Progenitor cell of endocrine pancreas (in vitro differentiated cells): ENCODE data around the gene PIM3. TPM values are rescaled to one million over a fixed set of nuclear protein-coding genes. Genes with fewer than 3 reads are reported as not detected.

ENCODE experiments used
- DNase-seq: peaks from one replicate; pipeline ENCODE4 v3.0.0; 2021; ENCODE audit warnings: low spot score; ENCODE audit not compliant: unreplicated experiment
- H3K27ac Mint-ChIP-seq: 2 replicates; pipeline ENCODE4 v1.8.0; 2021; ENCODE audit warnings: mild to moderate bottlenecking, moderate library complexity, mixed read lengths
- H3K27me3 Mint-ChIP-seq: 2 replicates; pipeline ENCODE4 v1.8.0; 2021; ENCODE audit warnings: mixed read lengths
- H3K36me3 Mint-ChIP-seq: 2 replicates; pipeline ENCODE4 v1.8.0; 2022; ENCODE audit warnings: mixed read lengths; ENCODE audit not compliant: insufficient read depth
- H3K4me1 Mint-ChIP-seq: 2 replicates; pipeline ENCODE4 v1.8.0; 2021; ENCODE audit warnings: low read depth, mixed read lengths
- H3K4me3 Mint-ChIP-seq: 2 replicates; pipeline ENCODE4 v1.8.0; 2021; ENCODE audit warnings: low read depth, mild to moderate bottlenecking, moderate library complexity, mixed read lengths
- H3K9me3 Mint-ChIP-seq: 2 replicates; pipeline ENCODE4 v1.8.0; 2021; ENCODE audit warnings: low read depth, mixed read lengths
- total RNA-seq: library from RNA; stranded (reverse); gene quantifications from 2 replicates; pipeline ENCODE4 v1.2.1, GENCODE V29; 2021
- TF ChIP-seq, protein P1 (sequence below): fragments of 200-600 bp; sonication (generic); IDR thresholded peaks from one replicate; pipeline ENCODE4 v1.5.0; 2021; ENCODE audit warnings: antibody characterized with exemption, mild to moderate bottlenecking; ENCODE audit not compliant: unreplicated experiment

PIM3 gene
- total RNA-seq, 1 donor from 2014 or later = 17.4 TPM

DNA sequence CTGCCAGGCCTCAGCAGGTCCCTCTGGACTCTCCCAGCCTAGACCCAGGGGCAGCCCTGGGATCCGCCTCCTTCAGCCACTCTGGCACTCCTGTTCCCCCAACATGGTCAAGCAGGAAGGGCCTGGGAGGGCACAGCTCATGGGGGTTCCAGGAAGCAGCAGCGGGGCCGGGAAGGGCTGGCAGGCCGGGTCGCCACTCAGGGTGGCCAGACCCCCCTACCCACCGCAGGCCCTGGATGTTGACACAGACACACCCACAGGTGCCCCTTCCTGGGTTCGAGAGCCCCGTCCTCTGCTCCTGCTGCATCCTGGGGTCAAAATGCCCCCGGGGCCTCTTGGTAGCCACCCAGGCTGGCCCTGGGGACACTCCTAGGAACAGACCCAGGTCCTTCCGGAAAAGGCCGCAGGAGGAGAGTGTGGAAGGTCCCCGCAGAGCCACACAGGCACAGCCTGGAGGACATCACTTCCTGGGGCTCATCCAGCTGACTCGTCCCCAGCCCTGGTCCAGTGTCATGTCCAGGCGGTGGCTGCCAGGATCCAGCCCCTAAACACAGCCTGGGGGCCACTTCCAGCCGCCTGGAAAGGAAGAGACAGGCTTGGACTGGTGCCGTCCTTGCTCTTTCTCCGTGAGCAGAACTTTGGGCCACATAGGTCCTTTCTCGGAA, 6.8 kb upstream of the PIM3 start:
- TF ChIP-seq, protein P1, sequence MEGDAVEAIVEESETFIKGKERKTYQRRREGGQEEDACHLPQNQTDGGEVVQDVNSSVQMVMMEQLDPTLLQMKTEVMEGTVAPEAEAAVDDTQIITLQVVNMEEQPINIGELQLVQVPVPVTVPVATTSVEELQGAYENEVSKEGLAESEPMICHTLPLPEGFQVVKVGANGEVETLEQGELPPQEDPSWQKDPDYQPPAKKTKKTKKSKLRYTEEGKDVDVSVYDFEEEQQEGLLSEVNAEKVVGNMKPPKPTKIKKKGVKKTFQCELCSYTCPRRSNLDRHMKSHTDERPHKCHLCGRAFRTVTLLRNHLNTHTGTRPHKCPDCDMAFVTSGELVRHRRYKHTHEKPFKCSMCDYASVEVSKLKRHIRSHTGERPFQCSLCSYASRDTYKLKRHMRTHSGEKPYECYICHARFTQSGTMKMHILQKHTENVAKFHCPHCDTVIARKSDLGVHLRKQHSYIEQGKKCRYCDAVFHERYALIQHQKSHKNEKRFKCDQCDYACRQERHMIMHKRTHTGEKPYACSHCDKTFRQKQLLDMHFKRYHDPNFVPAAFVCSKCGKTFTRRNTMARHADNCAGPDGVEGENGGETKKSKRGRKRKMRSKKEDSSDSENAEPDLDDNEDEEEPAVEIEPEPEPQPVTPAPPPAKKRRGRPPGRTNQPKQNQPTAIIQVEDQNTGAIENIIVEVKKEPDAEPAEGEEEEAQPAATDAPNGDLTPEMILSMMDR = no peak
- Mint-ChIP-seq H3K27ac (no peak overlapping the region), H3K4me1 (peaks cover 4% of the 10 kb centered on the region), H3K27me3 (no peaks in the 10 kb centered on the region), H3K36me3 (no peaks in the 10 kb centered on the region), H3K9me3 (no peaks in the 10 kb centered on the region), H3K4me3 (no peak overlapping the region)
- DNase-seq = no peak

GRCh38 chr22:49954354-49954753, 6.2 kb upstream of the PIM3 start:
- no peak overlapping the region for H3K4me3 Mint-ChIP-seq
- no peaks in the 10 kb centered on the region for H3K36me3 Mint-ChIP-seq
- peaks cover 4% of the 10 kb centered on the region for H3K4me1 Mint-ChIP-seq
- TF ChIP-seq, protein P1 = no peak
- no peak overlapping the region for H3K27ac Mint-ChIP-seq
- H3K27me3 Mint-ChIP-seq = no peaks in the 10 kb centered on the region
- no peaks in the 10 kb centered on the region for H3K9me3 Mint-ChIP-seq
- no peak for DNase-seq

DNA sequence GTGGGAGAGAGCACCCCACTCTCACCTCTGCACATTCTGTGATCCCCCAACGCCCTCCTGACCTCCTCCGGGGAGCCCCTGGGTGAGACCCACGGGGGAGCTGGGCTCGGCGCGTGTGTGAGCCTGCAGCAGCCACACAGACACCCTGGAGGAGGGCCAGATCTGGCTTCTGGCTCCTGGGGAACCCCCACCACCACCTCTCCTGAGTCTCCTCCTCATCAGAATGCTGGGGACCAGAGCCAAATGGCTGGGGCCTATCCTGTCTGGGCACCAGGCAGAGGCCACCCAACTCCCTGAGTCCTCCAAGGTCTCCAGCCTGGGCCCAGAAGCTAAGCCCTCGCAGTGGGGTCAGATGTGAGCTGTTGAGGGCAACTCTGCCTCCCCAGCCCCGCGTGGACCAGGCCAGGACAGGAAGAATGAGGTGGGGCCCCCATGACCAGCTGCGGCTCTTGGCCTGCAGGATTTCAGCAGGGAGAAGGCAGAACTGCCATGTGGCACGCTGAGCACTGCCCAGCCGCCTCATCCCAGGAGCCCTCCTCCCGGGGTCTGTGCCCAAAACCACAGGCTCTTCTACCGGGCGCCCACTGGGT, 5.5 kb upstream of the PIM3 start:
- Mint-ChIP-seq H3K9me3 (no peaks in the 10 kb centered on the region), H3K4me3 (no peak overlapping the region), H3K36me3 (no peaks in the 10 kb centered on the region), H3K4me1 (peaks cover 1% of the 10 kb centered on the region), H3K27ac (no peak overlapping the region), H3K27me3 (no peaks in the 10 kb centered on the region)
- no peak for DNase-seq
- TF ChIP-seq, protein P1 = no peak

DNA sequence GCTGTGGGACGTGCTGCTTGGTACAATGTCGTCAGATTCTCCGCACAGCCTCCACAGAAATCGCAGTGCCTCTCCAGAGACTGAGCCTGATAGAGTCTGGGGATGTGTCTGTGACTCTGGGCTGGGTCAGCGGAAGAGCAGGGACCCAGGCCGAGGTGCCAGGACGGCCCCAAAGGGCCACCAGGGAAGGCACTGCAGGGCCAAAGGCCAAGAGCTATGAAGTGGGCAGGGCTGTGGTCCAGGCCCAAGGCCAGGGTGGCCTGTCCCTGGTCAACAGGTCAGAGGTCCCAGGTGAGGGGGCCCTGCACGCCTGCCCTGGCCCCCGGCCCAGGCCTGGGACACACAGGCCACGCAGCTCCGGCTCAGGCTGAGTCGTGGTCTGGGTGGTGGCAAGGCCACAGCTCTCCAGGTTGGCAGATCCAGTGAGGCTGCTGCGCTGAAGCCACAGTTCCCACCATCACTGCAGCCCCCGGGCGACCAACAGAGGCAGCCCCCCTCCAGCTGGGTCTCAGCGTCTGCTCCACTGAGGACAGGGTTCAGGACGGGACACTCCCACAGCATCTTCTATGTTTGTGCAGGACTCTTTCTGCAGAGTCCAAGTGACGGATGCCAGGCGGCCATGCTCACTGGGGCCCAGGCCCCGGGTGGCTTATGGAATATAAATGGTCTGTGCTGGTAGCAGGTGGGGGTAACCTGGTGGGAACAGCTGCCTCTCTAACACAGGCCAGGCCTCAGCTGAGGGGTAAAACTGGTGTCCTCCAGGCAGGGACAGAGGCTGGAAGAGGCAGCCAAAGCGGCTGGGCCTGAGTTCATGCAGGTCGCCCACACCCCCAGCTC, 4.8 kb upstream of the PIM3 start:
- no peak overlapping the region for H3K4me3 Mint-ChIP-seq
- H3K9me3 Mint-ChIP-seq = no peaks in the 10 kb centered on the region
- DNase-seq = no peak

DNA sequence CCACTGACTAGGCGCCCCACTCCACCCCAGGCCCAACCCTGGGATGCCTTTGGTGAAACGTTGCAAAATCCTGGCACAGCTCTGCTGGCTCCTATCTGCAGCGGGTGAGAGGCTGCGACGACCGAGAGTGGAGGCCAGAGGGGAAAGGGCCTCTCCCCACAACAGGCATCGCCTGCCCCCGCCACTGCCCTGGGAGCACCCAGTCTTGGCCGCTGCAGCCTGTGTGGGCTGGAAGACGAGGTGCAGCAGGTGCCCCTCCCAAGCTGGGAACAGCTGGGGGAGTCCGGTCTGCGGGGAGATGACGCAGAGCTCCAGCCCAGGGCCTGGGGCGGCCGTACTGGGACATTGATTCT, 4.2 kb upstream of the PIM3 start:
- Mint-ChIP-seq H3K27ac (no peak overlapping the region), H3K27me3 (no peaks in the 10 kb centered on the region), H3K36me3 (no peaks in the 10 kb centered on the region), H3K4me3 (no peak overlapping the region), H3K9me3 (no peaks in the 10 kb centered on the region), H3K4me1 (peaks cover 1% of the 10 kb centered on the region)
- TF ChIP-seq, protein P1 = no peak
- no peak for DNase-seq

More for the DNA sequence above, 4.8 kb upstream of the PIM3 start:
- Mint-ChIP-seq H3K27ac (no peak overlapping the region), H3K4me1 (peaks cover 1% of the 10 kb centered on the region), H3K36me3 (no peaks in the 10 kb centered on the region), H3K27me3 (no peaks in the 10 kb centered on the region)
- TF ChIP-seq, protein P1 = no peak
